ENCODE results near the gene SUV39H2.
"Not testable (repeated sequence)": the region's sequence is repeated elsewhere in the genome, so short reads cannot be mapped to it uniquely, and the experiment has no call there.

The SUV39H2 gene, protein sequence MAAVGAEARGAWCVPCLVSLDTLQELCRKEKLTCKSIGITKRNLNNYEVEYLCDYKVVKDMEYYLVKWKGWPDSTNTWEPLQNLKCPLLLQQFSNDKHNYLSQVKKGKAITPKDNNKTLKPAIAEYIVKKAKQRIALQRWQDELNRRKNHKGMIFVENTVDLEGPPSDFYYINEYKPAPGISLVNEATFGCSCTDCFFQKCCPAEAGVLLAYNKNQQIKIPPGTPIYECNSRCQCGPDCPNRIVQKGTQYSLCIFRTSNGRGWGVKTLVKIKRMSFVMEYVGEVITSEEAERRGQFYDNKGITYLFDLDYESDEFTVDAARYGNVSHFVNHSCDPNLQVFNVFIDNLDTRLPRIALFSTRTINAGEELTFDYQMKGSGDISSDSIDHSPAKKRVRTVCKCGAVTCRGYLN

GRCh38 chr10:14878266-14879123 is at the start of gene SUV39H2:
Gene SUV39H2 (plus strand): TSS chr10:14878866. CDS start chr10:14878889, 23 bp downstream.
- peak; percentile 82 for DNase-seq

DNA sequence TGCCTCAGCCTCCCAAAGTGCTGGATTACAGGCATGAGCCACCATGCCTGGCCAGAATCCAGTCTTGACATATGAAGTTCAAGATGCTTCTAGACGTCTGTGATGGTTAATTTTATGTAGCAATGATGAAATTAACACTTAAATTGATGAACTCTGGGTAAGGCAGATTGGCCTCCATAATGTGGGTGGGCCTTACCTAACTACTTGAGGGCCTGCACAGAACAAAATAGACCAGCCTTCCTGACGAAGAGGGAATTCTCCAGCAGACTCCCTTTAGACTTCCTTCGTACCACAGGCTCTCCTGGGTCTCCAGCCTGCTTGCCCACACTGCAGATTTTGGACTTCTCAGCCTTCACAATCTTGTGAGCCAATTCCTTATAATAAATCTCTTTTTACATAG is 45.6 kb upstream of the SUV39H2 start:
- no peak for DNase-seq

DNA sequence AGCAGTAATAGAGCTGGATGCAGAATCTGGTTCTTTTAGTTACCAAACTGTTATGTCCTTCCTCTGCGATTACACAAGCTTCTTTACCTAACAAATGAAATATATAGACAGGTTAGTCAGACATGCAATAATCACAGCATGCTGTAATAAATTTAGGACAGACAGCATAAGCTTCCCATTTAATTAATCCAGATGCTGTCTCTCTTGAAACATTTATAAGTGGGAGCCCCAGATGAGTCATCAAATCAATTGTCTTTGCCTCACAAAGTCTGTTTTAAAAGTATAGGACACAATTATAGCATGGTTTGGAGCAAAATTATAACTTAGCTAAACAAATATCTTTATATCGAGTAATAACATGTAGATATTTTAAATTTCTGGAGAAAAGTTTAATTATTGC is 42.5 kb upstream of the SUV39H2 start:
- no peak for DNase-seq

- DNase-seq, result peak; percentile 44
These were observed 41.5 kb upstream of the SUV39H2 start for GRCh38 chr10:14837003-14837756.

DNA sequence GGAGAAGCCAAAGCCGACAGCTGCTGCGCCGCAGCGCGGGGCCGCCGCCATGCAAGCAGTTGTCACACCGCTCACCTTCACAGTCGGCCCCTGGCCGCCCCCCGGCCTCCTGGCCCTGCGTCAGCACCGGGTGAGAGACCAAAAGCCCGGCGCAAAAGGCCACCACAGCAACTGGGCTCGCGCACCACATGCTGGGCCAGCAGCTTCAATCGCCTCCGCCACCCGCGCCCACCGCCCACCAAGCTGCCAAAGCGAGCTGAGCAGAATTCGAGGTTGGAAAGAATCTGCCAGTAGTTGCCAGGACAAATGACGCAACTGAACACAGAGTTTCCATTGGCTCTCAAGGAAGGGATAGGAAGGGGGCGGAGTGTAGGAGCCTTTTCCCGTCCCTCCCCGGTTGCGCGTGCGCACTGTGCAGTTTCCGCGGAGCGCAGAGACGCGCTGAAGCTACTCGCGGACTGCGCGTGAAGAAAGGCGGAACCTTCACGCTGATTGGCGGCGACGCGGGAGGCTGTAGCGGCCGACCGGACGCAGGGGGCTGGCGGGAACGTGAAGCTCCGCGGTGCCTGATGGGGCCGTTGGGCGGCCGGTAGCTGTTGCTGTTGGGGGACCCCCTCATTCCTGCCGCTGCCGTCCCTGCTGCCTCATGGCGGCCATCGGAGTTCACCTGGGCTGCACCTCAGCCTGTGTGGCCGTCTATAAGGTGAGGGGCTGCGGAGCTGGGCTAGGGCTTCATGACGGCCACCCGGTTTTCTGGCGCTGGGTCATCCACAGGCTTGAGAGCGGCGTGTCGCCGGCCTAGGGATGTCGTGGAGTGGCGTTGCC is 40.7 kb upstream of the SUV39H2 start, which contains the start of the genes CDNF, HSPA14 and MSANTD7:
Gene CDNF (minus strand): TSS at position 281 of the 825 bp plus-strand sequence. CDS start 91 bp downstream, at position 190.
Gene HSPA14 (plus strand): TSS at position 550 of the 825 bp plus-strand sequence. CDS start 97 bp downstream, at position 647.
Gene MSANTD7 (plus strand): TSS at position 550 of the 825 bp plus-strand sequence. CDS start 3,979 bp downstream, outside the sequence.
- peak; percentile 94 for DNase-seq

- DNase-seq, result no peak
These were observed 39.9 kb upstream of the SUV39H2 start for GRCh38 chr10:14838582-14839304.

DNA sequence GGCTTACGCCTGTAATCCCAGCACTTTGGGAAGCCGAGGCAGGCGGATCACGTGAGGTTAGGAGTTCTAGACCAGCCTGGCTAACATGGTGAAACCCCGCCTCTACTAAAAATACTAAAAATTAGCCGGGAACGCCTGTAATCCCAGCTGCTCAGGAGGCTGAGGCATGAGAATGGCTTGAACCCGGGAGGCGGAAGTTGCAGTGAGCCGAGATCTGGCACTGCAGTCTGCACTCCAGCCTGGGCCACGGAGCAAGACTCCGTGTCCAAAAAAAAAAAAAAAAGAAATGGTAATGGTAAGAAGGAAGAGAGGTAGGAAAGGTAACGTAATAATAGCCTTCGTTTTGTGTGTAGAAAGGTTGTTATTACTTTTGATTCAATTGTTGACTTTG is 39.4 kb upstream of the SUV39H2 start:
- no peak for DNase-seq

DNA sequence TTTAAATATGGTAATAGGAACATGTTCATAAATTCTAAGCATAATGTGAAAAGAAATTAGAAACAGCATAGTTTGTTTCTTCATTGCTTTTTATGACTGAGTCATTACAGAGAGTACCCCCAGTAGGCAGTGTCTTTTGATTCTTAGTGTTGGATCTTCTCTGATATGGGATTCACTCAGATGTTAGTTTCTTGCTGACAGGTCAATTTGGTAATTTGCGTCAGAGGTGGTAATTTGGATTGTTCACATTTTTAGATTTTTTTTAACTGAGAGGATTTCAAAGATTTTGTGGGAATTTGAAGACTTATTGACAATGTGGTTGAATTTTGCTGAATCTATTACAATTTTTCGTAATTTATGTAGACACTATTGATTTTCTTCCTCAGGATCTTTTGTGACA is 38.5 kb upstream of the SUV39H2 start:
- no peak for DNase-seq

DNA sequence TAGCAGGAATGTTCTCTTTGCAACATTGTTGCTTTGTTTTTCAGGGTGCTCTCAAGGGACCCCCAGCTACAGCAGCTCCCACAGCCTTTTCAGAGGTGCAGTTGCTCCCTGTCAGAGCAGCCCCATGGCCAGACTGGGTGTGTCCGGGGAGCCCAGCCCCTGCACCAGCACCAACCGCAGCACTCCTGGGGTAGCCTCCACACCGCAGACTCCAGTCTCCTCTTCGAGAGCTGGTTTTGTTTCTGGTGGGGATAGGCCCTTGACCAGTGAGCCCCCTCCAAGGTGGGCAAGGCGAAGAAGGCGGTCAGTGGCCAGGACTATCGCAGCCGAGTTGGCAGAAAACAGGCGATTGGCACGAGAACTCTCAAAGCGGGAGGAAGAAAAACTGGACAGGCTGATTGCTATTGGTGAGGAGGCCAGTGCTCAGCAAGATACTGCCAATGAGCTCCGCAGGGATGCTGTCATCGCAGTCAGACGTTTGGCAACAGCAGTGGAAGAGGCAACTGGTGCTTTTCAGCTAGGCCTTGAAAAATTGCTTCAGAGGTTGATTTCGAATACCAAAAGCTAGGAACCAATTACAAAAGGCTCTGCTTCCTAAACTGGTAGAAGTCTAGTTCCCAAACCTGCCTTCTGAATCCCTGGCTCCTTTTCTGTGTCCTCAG is 35.2 kb upstream of the SUV39H2 start:
- no peak for DNase-seq

DNA sequence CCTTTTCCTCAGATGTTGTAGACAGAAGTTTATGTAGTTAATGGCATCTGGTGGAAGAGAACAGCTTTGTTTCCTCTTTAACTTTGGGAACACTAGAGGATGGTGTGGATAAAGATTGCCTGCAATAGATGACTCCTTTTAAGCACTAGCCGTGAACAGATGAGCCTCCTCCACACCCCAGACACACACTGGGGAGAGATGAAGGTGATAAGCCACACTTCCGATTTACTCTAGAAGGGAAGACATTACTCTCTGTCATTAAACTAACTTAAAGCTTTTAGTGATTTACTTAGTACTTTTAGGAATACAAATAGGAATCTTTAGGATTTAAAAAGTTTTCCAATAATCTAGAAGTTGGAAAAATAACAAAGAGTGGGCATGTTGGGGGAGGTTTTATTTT is 33.7 kb upstream of the SUV39H2 start:
- no peak for DNase-seq

GRCh38 chr10:14852236-14852635 is 26.4 kb upstream of the SUV39H2 start:
- DNase-seq, result no peak

- DNase-seq, result no peak
These were observed 23.2 kb upstream of the SUV39H2 start for GRCh38 chr10:14855453-14855852.

GRCh38 chr10:14858338-14858960 is 20.2 kb upstream of the SUV39H2 start:
- DNase-seq, result no peak

- DNase-seq, result no peak
These were observed 19.6 kb upstream of the SUV39H2 start for GRCh38 chr10:14859043-14859442.

GRCh38 chr10:14859775-14860174 is 18.9 kb upstream of the SUV39H2 start:
- DNase-seq, result no peak

DNA sequence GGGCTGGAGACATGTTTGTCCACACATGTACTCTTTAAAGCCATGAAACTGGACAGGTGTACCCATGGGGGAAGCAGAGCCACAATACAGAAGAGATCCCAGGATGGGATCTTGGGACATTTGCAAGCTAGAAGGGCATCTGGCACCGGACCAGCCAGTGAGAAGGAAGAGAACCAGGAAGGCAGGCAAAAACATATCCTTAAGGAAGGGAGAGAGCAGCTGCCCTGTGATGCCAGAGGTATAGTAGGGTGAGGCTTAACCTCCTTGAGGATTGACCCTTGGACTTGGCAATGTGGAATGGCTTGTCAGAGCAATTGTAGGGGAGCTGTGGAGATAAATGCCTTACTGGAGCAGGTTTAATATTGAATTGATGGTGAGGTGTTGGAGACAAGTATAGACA is 17.9 kb upstream of the SUV39H2 start:
- DNase-seq, result no peak

GRCh38 chr10:14864466-14864865 is 14.2 kb upstream of the SUV39H2 start:
- DNase-seq, result not testable (repeated sequence)

DNA sequence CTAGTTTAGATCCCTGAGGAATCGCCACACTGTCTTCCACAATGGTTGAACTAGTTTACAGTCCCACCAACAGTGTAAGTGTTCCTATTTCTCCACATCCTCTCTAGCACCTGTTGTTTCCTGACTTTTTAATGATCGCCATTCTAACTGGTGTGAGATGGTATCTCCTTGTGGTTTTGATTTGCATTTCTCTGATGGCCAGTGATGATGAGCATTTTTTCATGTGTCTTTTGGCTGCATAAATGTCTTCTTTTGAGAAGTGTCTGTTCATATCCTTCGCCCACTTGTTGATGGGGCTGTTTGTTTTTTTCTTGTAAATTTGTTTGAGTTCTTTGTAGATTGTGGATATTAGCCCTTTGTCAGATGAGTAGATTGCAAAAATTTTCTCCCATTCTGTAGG is 13.8 kb upstream of the SUV39H2 start:
- DNase-seq, result not testable (repeated sequence)

GRCh38 chr10:14873090-14873760 is 5.4 kb upstream of the SUV39H2 start:
- DNase-seq, result no peak

Data from NCI-H510A treated with DMSO at 0.1 percent for 48 hours (cell line).